ENCODE measurements around the gene MT1M. TPM values are rescaled to one million over a fixed set of nuclear protein-coding genes. Genes with fewer than 3 reads are reported as not detected.
"Not testable (repeated sequence)": the region's sequence is repeated elsewhere in the genome, so short reads cannot be mapped to it uniquely, and the experiment has no call there.

MT1M gene
- total RNA-seq, 1 experiment from 2014 or later = 0.80 TPM

GRCh38 chr16:56645311-56645710 is 12.9 kb downstream of the MT1M start:
- Histone ChIP-seq H3K4me3 (ENCODE audit: insufficient read depth, low read depth, low read length) (no peak overlapping the region), H3K27me3 (ENCODE audit: control insufficient read depth, insufficient read depth, low read length) (peaks cover 89% of the 10 kb centered on the region)

GRCh38 chr16:56645838-56646237 is 13.4 kb downstream of the MT1M start:
- peaks cover 83% of the 10 kb centered on the region for H3K27me3 ChIP-seq (ENCODE audit: control insufficient read depth, insufficient read depth, low read length)

More at GRCh38 chr16:56645311-56645710, 12.9 kb downstream of the MT1M start:
- DNase-seq = no peak
- H3K36me3 ChIP-seq (replicated peaks; ENCODE audit: control insufficient read depth, insufficient read depth, low read length) = no peaks in the 10 kb centered on the region

DNA sequence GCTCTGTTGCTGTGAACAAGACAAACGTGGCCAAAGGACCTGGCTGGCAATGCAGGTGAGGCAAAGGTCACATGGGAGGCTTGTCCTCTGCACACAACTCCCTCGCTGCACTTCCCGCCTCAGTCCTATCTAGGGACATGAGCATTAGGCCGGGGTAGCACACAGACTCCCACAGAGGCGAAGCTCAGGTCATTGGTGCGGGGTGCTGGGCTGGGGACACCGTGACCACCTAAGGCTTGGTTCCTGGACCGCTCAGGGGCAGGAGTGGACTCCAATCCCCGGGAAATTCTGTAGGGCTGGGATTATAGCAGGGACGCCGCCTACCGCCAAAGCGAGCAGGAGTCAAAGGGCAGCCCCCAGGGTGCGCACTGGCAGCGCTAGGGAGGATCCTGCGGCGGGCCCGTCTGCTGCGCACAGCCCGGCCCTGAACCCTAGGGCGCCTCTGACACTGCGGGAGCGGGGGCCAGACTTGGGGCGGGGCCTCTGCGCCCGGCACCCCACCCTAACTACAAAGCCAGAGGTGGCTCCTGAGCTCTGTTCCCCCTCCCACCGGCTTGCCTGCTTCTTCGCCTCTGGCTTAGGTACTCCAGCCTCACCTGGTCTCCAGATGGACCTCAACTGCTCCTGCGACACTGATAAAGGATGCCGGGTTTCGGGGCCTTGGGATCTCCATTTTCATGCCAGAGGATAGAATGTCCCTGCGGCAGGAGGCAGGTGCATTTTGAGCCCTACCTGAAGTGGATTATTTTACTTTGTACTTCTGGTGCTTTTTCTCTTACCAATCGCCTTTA is 15.4 kb downstream of the MT1M start:
- peaks cover 74% of the 10 kb centered on the region for H3K27me3 ChIP-seq (ENCODE audit: control insufficient read depth, insufficient read depth, low read length)
- no peaks in the 10 kb centered on the region for H3K36me3 ChIP-seq (replicated peaks; ENCODE audit: control insufficient read depth, insufficient read depth, low read length)
- peak overlapping the region; percentile 7; the same call in 1 of the 2 replicates for H3K4me3 ChIP-seq (ENCODE audit: insufficient read depth, low read depth, low read length)
- DNase-seq = peak; percentile 82

More at GRCh38 chr16:56645838-56646237, 13.4 kb downstream of the MT1M start:
- DNase-seq = no peak
- H3K36me3 ChIP-seq (replicated peaks; ENCODE audit: control insufficient read depth, insufficient read depth, low read length) = no peaks in the 10 kb centered on the region
- H3K4me3 ChIP-seq (ENCODE audit: insufficient read depth, low read depth, low read length) = no peak overlapping the region

DNA sequence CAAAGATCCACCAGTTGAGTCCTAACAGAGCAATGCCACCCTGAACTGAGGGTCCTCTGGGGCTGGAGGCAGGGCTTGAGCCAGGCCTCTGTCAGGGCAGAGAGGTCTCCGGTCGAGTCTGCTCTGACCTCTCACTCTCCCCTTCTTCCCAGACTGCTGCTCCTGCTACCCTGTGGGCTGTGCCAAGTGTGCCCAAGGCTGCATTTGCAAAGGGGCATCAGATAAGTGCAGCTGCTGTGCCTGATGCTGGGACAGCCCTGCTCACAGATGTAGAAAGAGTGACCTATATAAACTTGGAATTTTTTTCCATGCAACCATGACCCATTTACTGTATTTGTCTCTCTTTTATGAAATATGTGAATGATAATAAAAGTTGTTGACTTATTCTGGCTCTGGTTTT is 16.8 kb downstream of the MT1M start:
- H3K27me3 ChIP-seq (ENCODE audit: control insufficient read depth, insufficient read depth, low read length) = peaks cover 62% of the 10 kb centered on the region
- H3K4me3 ChIP-seq (ENCODE audit: insufficient read depth, low read depth, low read length) = no peak overlapping the region
- H3K36me3 ChIP-seq (replicated peaks; ENCODE audit: control insufficient read depth, insufficient read depth, low read length) = no peaks in the 10 kb centered on the region
- DNase-seq = no peak

DNA sequence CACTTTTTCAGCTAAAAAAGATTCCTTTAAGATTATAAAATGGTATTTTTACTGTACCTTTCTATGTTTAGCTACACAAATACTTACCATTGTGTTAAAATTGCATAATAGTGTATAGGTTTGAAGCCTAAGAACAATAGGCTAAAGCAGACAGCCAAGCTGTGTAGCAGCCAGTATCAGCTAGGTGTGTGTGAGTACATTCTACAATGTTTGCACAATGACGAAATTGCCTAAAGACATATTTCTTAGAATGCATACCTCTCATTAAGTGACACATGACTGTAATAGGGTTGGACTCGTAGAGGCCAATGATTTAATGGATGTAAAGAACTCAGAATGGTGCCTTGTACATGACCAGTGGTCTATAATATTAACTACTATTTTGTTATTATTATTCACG is 17.4 kb downstream of the MT1M start:
- no peak overlapping the region for H3K4me3 ChIP-seq (ENCODE audit: insufficient read depth, low read depth, low read length)
- no peaks in the 10 kb centered on the region for H3K36me3 ChIP-seq (replicated peaks; ENCODE audit: control insufficient read depth, insufficient read depth, low read length)
- H3K27me3 ChIP-seq (ENCODE audit: control insufficient read depth, insufficient read depth, low read length) = peaks cover 57% of the 10 kb centered on the region
- no peak for DNase-seq

DNA sequence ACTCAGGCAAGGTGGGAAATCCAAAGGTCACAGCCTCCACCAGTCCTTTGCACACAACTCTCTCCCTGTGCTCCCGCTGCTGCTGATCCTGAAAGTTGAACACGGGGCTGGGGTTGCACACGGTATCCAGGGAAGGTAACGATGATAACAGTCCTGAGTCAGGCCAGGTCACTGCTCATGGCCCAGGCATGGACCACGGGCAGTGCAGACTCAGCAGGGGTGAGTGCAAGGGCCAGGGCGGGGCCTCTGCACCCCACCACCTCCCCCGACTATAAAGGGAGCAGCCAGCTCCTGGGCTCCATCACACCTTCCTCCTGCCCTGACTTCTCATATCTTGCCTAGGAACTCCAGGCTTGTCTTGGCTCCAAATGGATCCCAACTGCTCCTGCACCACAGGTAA is 19.1 kb downstream of the MT1M start, which contains the start of gene MT1B:
MT1B (plus strand) TSS at position 301 of the 400 bp plus-strand sequence; CDS start at position 369, 68 bp downstream.
- no peak within 1 kb of the TSS for H3K4me3 ChIP-seq (ENCODE audit: insufficient read depth, low read depth, low read length)
- H3K27me3 ChIP-seq (ENCODE audit: control insufficient read depth, insufficient read depth, low read length) = peaks cover 43% of the 10 kb centered on the region
- no peaks in the 10 kb centered on the region for H3K36me3 ChIP-seq (replicated peaks; ENCODE audit: control insufficient read depth, insufficient read depth, low read length)
- no peak for DNase-seq

DNA sequence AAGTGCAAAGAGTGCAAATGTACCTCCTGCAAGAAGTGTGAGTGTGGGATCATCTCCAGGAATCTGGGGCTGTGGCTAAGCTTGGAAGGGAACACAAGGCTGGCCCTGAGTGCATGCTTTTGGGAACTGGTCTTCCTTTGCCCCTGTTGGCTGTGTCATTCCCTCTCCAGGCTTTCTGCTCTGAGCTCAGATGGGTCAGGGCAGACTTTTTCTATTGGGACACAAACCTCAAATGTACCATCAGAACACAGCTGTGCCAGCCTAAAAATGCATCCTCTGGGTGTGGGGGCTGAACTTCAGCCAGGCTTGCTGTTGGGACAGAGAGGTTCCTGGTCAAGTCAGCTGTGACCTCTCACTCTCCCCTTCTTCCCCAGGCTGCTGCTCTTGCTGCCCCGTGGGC is 20.1 kb downstream of the MT1M start:
- H3K27me3 ChIP-seq (ENCODE audit: control insufficient read depth, insufficient read depth, low read length) = peaks cover 35% of the 10 kb centered on the region
- DNase-seq = no peak
- no peak overlapping the region for H3K4me3 ChIP-seq (ENCODE audit: insufficient read depth, low read depth, low read length)
- no peaks in the 10 kb centered on the region for H3K36me3 ChIP-seq (replicated peaks; ENCODE audit: control insufficient read depth, insufficient read depth, low read length)

GRCh38 chr16:56653218-56653617 is 20.8 kb downstream of the MT1M start:
- peaks cover 34% of the 10 kb centered on the region for H3K27me3 ChIP-seq (ENCODE audit: control insufficient read depth, insufficient read depth, low read length)
- no peak for DNase-seq
- H3K36me3 ChIP-seq (replicated peaks; ENCODE audit: control insufficient read depth, insufficient read depth, low read length) = no peaks in the 10 kb centered on the region
- H3K4me3 ChIP-seq (ENCODE audit: insufficient read depth, low read depth, low read length) = no peak overlapping the region

- Histone ChIP-seq H3K27me3 (ENCODE audit: control insufficient read depth, insufficient read depth, low read length) (peaks cover 57% of the 10 kb centered on the region), H3K36me3 (replicated peaks; ENCODE audit: control insufficient read depth, insufficient read depth, low read length) (no peaks in the 10 kb centered on the region), H3K4me3 (ENCODE audit: insufficient read depth, low read depth, low read length) (peak within 1 kb of the TSS; percentile 66)
- DNase-seq = peak; percentile 96
These were observed 25.3 kb downstream of the MT1M start, which contains the start of gene MT1F for GRCh38 chr16:56657555-56658326. MT1F (plus strand) TSS chr16:56657959; CDS start chr16:56658059, 100 bp downstream.

DNA sequence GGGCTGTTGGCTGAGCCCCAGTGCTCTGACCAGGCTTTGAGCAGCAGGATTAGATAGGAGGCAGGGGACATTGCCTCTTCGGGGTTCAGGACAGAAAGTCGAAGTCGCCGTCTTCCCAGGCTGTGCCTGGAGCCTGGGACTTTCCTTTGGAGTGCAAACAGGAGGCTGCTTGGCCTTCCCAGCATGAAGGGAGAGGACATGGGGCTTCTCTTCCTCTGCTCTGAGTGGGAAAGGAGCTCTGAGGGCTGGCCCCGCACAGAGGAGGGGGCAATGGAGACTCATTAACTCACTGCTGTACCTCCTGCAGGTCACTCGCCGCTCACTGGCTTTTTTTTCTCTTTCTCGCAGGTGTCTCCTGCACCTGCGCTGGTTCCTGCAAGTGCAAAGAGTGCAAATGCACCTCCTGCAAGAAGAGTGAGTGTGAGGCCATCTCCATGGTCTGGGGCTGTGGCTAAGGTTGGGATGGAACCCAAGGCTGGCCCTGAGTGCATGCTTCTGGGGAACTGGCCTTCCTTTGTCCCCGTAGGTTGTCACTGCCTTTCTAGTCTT is 25.9 kb downstream of the MT1M start:
- no peaks in the 10 kb centered on the region for H3K36me3 ChIP-seq (replicated peaks; ENCODE audit: control insufficient read depth, insufficient read depth, low read length)
- H3K4me3 ChIP-seq (ENCODE audit: insufficient read depth, low read depth, low read length) = peak overlapping the region; percentile 66
- peak; percentile 47 for DNase-seq
- H3K27me3 ChIP-seq (ENCODE audit: control insufficient read depth, insufficient read depth, low read length) = peaks cover 60% of the 10 kb centered on the region

DNA sequence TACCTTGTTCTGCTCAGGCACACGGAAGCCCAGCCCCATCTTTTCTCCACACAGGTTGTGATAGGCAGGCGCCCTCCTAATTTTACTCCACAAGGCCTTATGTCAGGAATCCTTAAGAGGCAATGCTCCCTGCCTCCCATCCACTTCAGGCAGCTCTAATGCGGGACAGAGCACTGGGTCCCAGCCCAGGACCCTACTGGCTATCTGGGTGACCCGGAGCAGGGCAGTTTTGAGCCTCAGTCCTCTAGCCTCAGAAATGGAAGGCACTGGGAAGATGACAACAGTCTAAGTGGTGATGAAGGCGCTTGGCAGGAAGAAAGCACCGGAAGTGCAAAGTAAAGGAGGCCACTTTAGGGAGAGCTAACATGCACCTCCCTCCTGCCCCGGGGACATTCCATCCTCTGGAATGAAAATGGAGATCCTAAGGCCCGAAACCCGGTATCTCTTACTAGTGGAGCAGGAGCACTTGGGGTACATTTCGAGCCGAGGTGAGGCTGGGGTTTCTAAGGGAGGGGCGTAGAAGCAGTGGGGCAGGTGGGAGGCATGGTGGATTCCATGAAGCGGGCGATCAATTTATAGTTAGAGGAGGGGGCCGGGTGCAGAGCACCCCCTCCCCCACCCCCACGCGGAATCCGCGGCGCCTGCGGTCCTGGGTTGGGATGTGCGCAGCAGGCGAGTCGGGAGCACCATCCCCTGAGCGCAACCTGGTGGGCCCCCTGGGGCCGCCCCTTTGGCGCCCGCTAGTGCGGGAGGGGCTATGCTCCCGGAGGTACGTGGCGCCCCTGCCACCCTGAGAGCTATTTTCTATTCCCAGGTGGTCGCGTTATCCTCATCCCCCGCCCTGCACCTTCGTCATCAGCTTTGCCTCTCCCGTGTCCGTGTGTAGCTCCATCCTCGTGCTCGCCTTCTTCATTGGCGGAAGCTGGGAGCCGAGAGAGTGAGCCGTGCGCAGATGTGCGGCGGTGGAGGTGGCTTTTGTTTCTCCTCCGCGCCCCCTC is 30.2 kb downstream of the MT1M start:
- peak; percentile 68 for DNase-seq
- Histone ChIP-seq H3K4me3 (ENCODE audit: insufficient read depth, low read depth, low read length) (peak overlapping the region; percentile 48), H3K27me3 (ENCODE audit: control insufficient read depth, insufficient read depth, low read length) (peaks cover 97% of the 10 kb centered on the region), H3K36me3 (replicated peaks; ENCODE audit: control insufficient read depth, insufficient read depth, low read length) (no peaks in the 10 kb centered on the region)

- Histone ChIP-seq H3K4me3 (ENCODE audit: insufficient read depth, low read depth, low read length) (no peak overlapping the region), H3K27me3 (ENCODE audit: control insufficient read depth, insufficient read depth, low read length) (peaks cover 98% of the 10 kb centered on the region), H3K36me3 (replicated peaks; ENCODE audit: control insufficient read depth, insufficient read depth, low read length) (no peaks in the 10 kb centered on the region)
- no peak for DNase-seq
These were observed 32.0 kb downstream of the MT1M start for GRCh38 chr16:56664506-56664905.

DNA sequence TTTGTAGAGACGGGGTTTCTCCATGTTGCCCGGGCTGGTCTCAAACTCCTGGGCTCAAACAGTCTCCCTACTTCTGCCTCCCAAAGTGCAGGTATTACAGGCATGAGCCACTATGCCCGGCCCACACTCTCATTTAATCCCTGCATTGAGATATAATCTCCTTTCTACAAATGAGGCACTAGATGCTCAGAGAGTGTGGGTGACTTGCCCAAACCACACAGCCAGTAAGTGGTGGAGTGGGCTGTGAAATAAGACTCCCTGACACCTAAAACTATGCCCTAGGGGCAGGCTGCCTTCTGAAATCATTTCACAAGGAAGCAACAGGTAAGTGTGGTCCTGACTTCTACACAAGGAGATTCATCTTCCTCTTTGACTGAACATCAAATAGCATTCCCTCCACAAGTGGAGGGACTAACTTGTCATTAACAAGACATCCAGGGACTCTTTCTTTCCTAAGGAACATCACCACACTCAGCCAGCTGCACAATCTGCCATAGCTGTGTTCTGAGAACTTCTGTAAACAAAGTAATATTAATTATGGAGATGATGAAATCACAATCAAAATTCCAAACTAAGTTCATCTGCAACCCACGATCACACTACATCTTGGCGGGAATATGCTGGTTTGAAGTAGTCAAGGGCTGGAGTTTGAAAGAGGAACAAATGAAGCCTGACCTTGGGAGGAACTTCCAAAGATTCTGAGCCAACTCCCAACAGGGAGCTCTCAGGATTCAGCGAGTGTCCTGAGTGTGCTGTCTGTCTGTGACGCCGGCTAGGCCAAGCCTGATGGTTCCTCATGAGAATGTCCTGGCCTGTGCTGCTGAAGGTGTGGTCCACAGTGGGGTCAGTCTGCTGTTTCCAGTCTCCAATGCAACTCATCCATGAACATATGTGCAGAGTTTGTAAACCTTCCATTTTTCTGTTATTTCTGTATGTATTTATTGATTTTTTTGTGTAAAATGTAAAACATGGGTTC is 33.1 kb downstream of the MT1M start:
- H3K27me3 ChIP-seq (ENCODE audit: control insufficient read depth, insufficient read depth, low read length) = peaks cover 98% of the 10 kb centered on the region
- not testable (repeated sequence) for H3K4me3 ChIP-seq (ENCODE audit: insufficient read depth, low read depth, low read length); H3K36me3 ChIP-seq (replicated peaks; ENCODE audit: control insufficient read depth, insufficient read depth, low read length); DNase-seq
